ENCODE results near the gene EBPL.

DNA sequence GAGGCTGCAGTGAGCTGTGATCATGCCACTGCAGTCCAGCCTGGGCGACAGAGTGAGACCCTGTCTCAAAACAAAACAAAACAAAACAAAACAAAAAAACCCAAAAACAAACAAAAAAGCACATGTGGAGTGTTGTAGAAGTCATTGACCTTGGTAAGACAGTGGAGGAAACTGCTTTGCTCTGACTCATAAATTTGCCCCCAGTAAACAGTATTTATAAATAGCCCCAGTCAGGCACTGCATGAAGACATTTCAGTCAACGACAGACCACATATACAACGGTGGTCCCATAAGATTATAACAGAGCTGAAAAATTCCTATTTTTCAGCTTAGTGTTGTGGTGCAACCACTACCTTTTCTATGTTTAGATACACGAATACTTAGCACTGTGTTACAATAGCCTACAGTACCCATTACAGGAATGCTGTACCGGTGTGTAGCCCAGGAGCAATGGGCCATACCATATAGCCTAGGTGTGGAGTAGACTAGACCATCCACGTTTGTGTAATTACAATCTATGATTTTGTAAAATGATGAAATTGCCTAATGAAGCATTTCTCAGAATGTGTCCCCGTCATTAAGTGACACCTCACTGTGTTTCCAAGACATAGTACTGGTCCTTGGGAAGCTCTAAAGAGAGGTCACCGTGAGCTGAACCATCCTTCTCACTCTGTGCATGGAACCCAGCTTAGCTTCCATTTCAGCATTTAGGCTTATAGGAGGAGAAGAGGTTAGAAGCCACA, 61.9 kb downstream of the EBPL start:
- TF ChIP-seq POLR2A (IDR thresholded peaks at IDR 0.05), result no peak
- TF ChIP-seq, protein P1, sequence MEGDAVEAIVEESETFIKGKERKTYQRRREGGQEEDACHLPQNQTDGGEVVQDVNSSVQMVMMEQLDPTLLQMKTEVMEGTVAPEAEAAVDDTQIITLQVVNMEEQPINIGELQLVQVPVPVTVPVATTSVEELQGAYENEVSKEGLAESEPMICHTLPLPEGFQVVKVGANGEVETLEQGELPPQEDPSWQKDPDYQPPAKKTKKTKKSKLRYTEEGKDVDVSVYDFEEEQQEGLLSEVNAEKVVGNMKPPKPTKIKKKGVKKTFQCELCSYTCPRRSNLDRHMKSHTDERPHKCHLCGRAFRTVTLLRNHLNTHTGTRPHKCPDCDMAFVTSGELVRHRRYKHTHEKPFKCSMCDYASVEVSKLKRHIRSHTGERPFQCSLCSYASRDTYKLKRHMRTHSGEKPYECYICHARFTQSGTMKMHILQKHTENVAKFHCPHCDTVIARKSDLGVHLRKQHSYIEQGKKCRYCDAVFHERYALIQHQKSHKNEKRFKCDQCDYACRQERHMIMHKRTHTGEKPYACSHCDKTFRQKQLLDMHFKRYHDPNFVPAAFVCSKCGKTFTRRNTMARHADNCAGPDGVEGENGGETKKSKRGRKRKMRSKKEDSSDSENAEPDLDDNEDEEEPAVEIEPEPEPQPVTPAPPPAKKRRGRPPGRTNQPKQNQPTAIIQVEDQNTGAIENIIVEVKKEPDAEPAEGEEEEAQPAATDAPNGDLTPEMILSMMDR (IDR thresholded peaks at IDR 0.05), result no peak
